IMR-90 (cell line): ENCODE results near the gene MLEC. TPM values are rescaled to one million over a fixed set of nuclear protein-coding genes. Genes with fewer than 3 reads are reported as not detected.

Experiments used
- ATAC-seq: fragments of 200-7000 bp; cut with Tn5 transposase; 2 replicates; pipeline ENCODE4 v1.9.1; 2020; ENCODE audit warnings: low read depth, mild to moderate bottlenecking, moderate library complexity
- BruUV-seq: library from RNA; stranded (reverse); fragments of 400-500 nt; replicated peaks from 2 replicates; lab custom pipeline; 2021; lab: Mats Ljungman, UMichigan
- CTCF ChIA-PET: fragments of 300-600 bp; formaldehyde crosslinking; extraction: SDS; loops from one replicate; lab custom pipeline; 2021; ENCODE audit warnings: antibody characterized with exemption; lab: Yijun Ruan, JAX
- POLR2A ChIA-PET: fragments of 300-600 bp; sonication (Branson Sonifier 250); formaldehyde crosslinking; loops from one replicate; lab custom pipeline; 2022; ENCODE audit warnings: antibody characterized with exemption; ENCODE audit not compliant: unreplicated experiment; lab: Charles Lee
- DNase-seq: peaks from one replicate; pipeline ENCODE4 v3.0.0; 2013
- H2AFZ ChIP-seq: replicated peaks from 2 replicates; pipeline ENCODE3; 2013; ENCODE audit warnings: low read length, mild to moderate bottlenecking; ENCODE audit not compliant: poor library complexity
- H2AK5ac ChIP-seq: 2 replicates; pipeline ENCODE4 v1.6.1; 2013; ENCODE audit warnings: low read depth, low read length, inconsistent platforms
- H2AK9ac ChIP-seq: replicated peaks from 2 replicates; pipeline ENCODE3; 2013; ENCODE audit warnings: mild to moderate bottlenecking, low read depth, low read length, moderate library complexity; ENCODE audit not compliant: poor library complexity
- H2BK120ac ChIP-seq: 2 replicates; pipeline ENCODE4 v1.6.1; 2013; ENCODE audit warnings: low read depth, low read length, inconsistent platforms
- H2BK15ac ChIP-seq: 3 replicates; pipeline ENCODE4 v1.6.1; 2013; ENCODE audit warnings: low read depth, low read length, inconsistent platforms
- H2BK20ac ChIP-seq: 2 replicates; pipeline ENCODE4 v1.6.1; 2013; ENCODE audit warnings: low read depth, mild to moderate bottlenecking, inconsistent platforms, low read length, moderate library complexity
- H2BK5ac ChIP-seq: 2 replicates; pipeline ENCODE4 v1.6.1; 2013; ENCODE audit warnings: mild to moderate bottlenecking, low read depth, low read length, inconsistent platforms; ENCODE audit not compliant: poor library complexity, severe bottlenecking
- H3K14ac ChIP-seq: replicated peaks from 2 replicates; pipeline ENCODE4 v1.6.1; 2013; ENCODE audit warnings: low read depth, low read length, inconsistent platforms
- H3K18ac ChIP-seq: 2 replicates; pipeline ENCODE4 v1.6.1; 2013; ENCODE audit warnings: low read depth, low read length, control low read depth
- H3K23ac ChIP-seq: 2 replicates; pipeline ENCODE4 v1.6.1; 2013; ENCODE audit warnings: low read depth, low read length, inconsistent platforms
- H3K27ac ChIP-seq: 2 replicates; pipeline ENCODE4 v1.5.1; 2013; ENCODE audit warnings: mild to moderate bottlenecking, control low read depth, low read length; ENCODE audit not compliant: insufficient read depth
- H3K27me3 ChIP-seq: 2 replicates; pipeline ENCODE4 v1.6.1; 2013; ENCODE audit warnings: low read length; ENCODE audit not compliant: control insufficient read depth, insufficient read depth
- H3K36me3 ChIP-seq: 2 replicates; pipeline ENCODE4 v1.6.1; 2013; ENCODE audit warnings: low read length, mixed read lengths; ENCODE audit not compliant: control insufficient read depth, insufficient read depth
- H3K4ac ChIP-seq: 2 replicates; pipeline ENCODE4 v1.6.1; 2013; ENCODE audit warnings: low read depth, low read length, inconsistent platforms
- H3K4me1 ChIP-seq: 2 replicates; pipeline ENCODE4 v1.6.1; 2013; ENCODE audit warnings: low read length, mixed read lengths; ENCODE audit not compliant: control insufficient read depth, insufficient read depth
- H3K4me2 ChIP-seq: 2 replicates; pipeline ENCODE4 v1.6.1; 2013; ENCODE audit warnings: low read depth, mild to moderate bottlenecking, control low read depth, low read length, moderate library complexity
- H3K4me3 ChIP-seq: 2 replicates; pipeline ENCODE4 v1.5.1; 2013; ENCODE audit warnings: low read depth, mild to moderate bottlenecking, control low read depth, low read length, moderate library complexity; ENCODE audit not compliant: insufficient read depth
- H3K56ac ChIP-seq: 2 replicates; pipeline ENCODE4 v1.6.1; 2013; ENCODE audit warnings: low read length, inconsistent platforms; ENCODE audit not compliant: insufficient read depth; ENCODE audit errors: extremely low read depth
- H3K79me1 ChIP-seq, 2 experiments: 2 replicates each; pipeline ENCODE4 v1.6.1; 2013; ENCODE audit warnings: low read length in 2 of 2, inconsistent platforms in 1 of 2, low read depth in 1 of 2
- H3K9ac ChIP-seq: 2 replicates; pipeline ENCODE4 v1.6.1; 2013; ENCODE audit warnings: low read depth, low read length, control low read depth
- H3K9me1 ChIP-seq: 2 replicates; pipeline ENCODE4 v1.6.1; 2013; ENCODE audit warnings: low read length, inconsistent platforms; ENCODE audit not compliant: insufficient read depth
- H3K9me3 ChIP-seq: 2 replicates; pipeline ENCODE4 v1.6.1; 2013; ENCODE audit warnings: low read length; ENCODE audit not compliant: control insufficient read depth, insufficient read depth
- H4K20me1 ChIP-seq: 2 replicates; pipeline ENCODE4 v1.6.1; 2013; ENCODE audit warnings: low read length, inconsistent platforms; ENCODE audit not compliant: insufficient read depth
- H4K5ac ChIP-seq: 2 replicates; pipeline ENCODE4 v1.6.1; 2013; ENCODE audit warnings: mild to moderate bottlenecking, low read depth, low read length, control low read depth
- H4K8ac ChIP-seq, 2 experiments: 2 replicates each; pipeline ENCODE4 v1.6.1; 2013; ENCODE audit warnings: low read depth in 2 of 2, low read length in 2 of 2, control low read depth in 1 of 2, inconsistent platforms in 1 of 2
- H4K91ac ChIP-seq: 2 replicates; pipeline ENCODE4 v1.6.1; 2013; ENCODE audit warnings: low read depth, low read length, inconsistent platforms; ENCODE audit not compliant: insufficient read depth
- BHLHE40 ChIP-seq: fragments of 150-350 bp; IDR thresholded peaks from 2 replicates; pipeline ENCODE4 v1.6.1; 2016; ENCODE audit warnings: mild to moderate bottlenecking, low read depth, low read length
- CEBPB ChIP-seq: IDR thresholded peaks from 2 replicates; pipeline ENCODE4 v1.6.1; 2012; ENCODE audit warnings: low read depth, low read length, improper control_type of control experiment
- CHD1 ChIP-seq: IDR thresholded peaks from 2 replicates; pipeline ENCODE4 v1.6.1; 2012; ENCODE audit warnings: low read depth, low read length, improper control_type of control experiment
- CTCF ChIP-seq: conservative IDR thresholded peaks from 2 replicates; pipeline ENCODE4 v1.5.1; 2012; ENCODE audit warnings: mild to moderate bottlenecking, low read depth, low read length, improper control_type of control experiment
- ELK1 ChIP-seq: fragments of 150-350 bp; IDR thresholded peaks from 2 replicates; pipeline ENCODE4 v1.6.1; 2016; ENCODE audit warnings: low read depth, mild to moderate bottlenecking, low read length, moderate library complexity, borderline replicate concordance
- FOS ChIP-seq: fragments of 150-350 bp; IDR thresholded peaks from 2 replicates; pipeline ENCODE4 v1.6.1; 2016; ENCODE audit warnings: low read depth, low read length
- MAFK ChIP-seq: IDR thresholded peaks from 2 replicates; pipeline ENCODE4 v1.6.1; 2012; ENCODE audit warnings: low read depth, low read length, improper control_type of control experiment
- MAZ ChIP-seq: IDR thresholded peaks from 2 replicates; pipeline ENCODE4 v1.6.1; 2012; ENCODE audit warnings: low read depth, mild to moderate bottlenecking, low read length, improper control_type of control experiment, moderate library complexity, borderline replicate concordance
- MXI1 ChIP-seq: IDR thresholded peaks from 2 replicates; pipeline ENCODE4 v1.6.1; 2012; ENCODE audit warnings: low read depth, mild to moderate bottlenecking, low read length, moderate library complexity, borderline replicate concordance
- NFE2L2 ChIP-seq: fragments of 150-350 bp; IDR thresholded peaks from 2 replicates; pipeline ENCODE4 v1.6.1; 2016; ENCODE audit warnings: low read depth, mild to moderate bottlenecking, low read length
- POLR2A ChIP-seq: IDR thresholded peaks from 2 replicates; pipeline ENCODE4 v1.6.1; 2012; ENCODE audit warnings: mild to moderate bottlenecking, low read depth, low read length
- RAD21 ChIP-seq: IDR thresholded peaks from 2 replicates; pipeline ENCODE4 v1.6.1; 2012; ENCODE audit warnings: low read length, improper control_type of control experiment
- RCOR1 ChIP-seq: IDR thresholded peaks from 2 replicates; pipeline ENCODE4 v1.6.1; 2012; ENCODE audit warnings: mild to moderate bottlenecking, low read length, improper control_type of control experiment; ENCODE audit not compliant: insufficient replicate concordance
- RFX5 ChIP-seq: IDR thresholded peaks from 2 replicates; pipeline ENCODE4 v1.8.0; 2012; ENCODE audit warnings: low read depth, mild to moderate bottlenecking, low read length, moderate library complexity
- SMC3 ChIP-seq: fragments of 150-350 bp; IDR thresholded peaks from 2 replicates; pipeline ENCODE4 v1.6.1; 2016; ENCODE audit warnings: low read depth, mild to moderate bottlenecking, antibody characterized with exemption, low read length, moderate library complexity
- USF2 ChIP-seq: fragments of 150-350 bp; IDR thresholded peaks from 2 replicates; pipeline ENCODE4 v1.6.1; 2017; ENCODE audit warnings: mild to moderate bottlenecking, antibody characterized with exemption, low read length, low read depth
- WGBS, 2 experiments: methylation state at CpG; one replicate each; pipeline versions ENCODE4 v1.1.5 to v1.1.7; 2013; ENCODE audit warnings: missing lambda C conversion rate in 2 of 2; ENCODE audit not compliant: insufficient read length in 1 of 2; ENCODE audit errors: extremely low coverage in 2 of 2; 5-methylcytosine and 5-hydroxymethylcytosine counted together
- dilution Hi-C: fragments of 300-500 bp; cut with HindIII; formaldehyde crosslinking; loops from one replicate; pipeline ENCODE4 v1.14.3; 2018; ENCODE audit warnings: low sequenced_read_pairs; ENCODE audit not compliant: unreplicated experiment
- in situ Hi-C: fragments of 300-500 bp; cut with MboI; formaldehyde crosslinking; loops from 3 replicates; pipeline ENCODE4 v1.14.3; 2019; ENCODE audit warnings: low sequenced_read_pairs, inconsistent platforms, mixed read lengths
- intact Hi-C: fragments of 100-400 bp; cut with micrococcal nuclease; formaldehyde crosslinking; loops from 2 replicates; pipeline ENCODE4 v1.10.0; 2022
- polyA plus RNA-seq, 3 experiments: library from polyadenylated mRNA; depleted of rRNA; stranded (reverse); fragments of >200 nt; gene quantifications; 2 replicates each; pipeline ENCODE4 v1.2.3, GENCODE V29; 2012; ENCODE audit warnings: low replicate concordance in 1 of 3
- total RNA-seq: library from RNA; depleted of rRNA; stranded (reverse); fragments of >200 nt; gene quantifications from 2 replicates; pipeline ENCODE4 v1.2.3, GENCODE V29; 2012

The MLEC gene
- total and polyA plus RNA-seq, 2 of the 4 experiments (the other 2 are of a cell fraction): 44.1 to 137 TPM

GRCh38 chr12:120685522-120685921, 1.4 kb upstream of the MLEC start:
- ATAC-seq: no peak

More at GRCh38 chr12:120685522-120685921, 1.4 kb upstream of the MLEC start:
- Histone ChIP-seq H3K18ac (no peak overlapping the region), H2BK5ac (no peak overlapping the region), H3K9me3 (no peaks in the 10 kb centered on the region), H3K79me1 (peaks cover 11 to 32% of the 10 kb centered on the region in 2 experiments; a peak in 3 of 4 replicates), H3K4me1 (peaks cover 8% of the 10 kb centered on the region), H4K8ac (no peak overlapping the region; a peak in 1 of 4 replicates), H2AFZ (no peak overlapping the region), H2BK15ac (no peak overlapping the region), H4K5ac (no peak overlapping the region), H3K27ac (no peak overlapping the region), H4K20me1 (peaks cover 31% of the 10 kb centered on the region), H3K4me3 (no peak overlapping the region), H2AK5ac (no peak overlapping the region), H3K4ac (no peak overlapping the region), H3K9ac (no peak overlapping the region), H3K36me3 (no peaks in the 10 kb centered on the region), H3K56ac (no peak overlapping the region), H3K14ac (no peak overlapping the region), H3K9me1 (peaks cover 11% of the 10 kb centered on the region), H3K4me2 (no peak overlapping the region), H2BK120ac (no peak overlapping the region), H3K23ac (no peak overlapping the region), H2BK20ac (no peak overlapping the region), H4K91ac (no peak overlapping the region), H2AK9ac (no peak overlapping the region), H3K27me3 (no peaks in the 10 kb centered on the region; the same call in 1 of the 2 replicates)
- ChIA-PET POLR2A (no interaction called here), CTCF (no interaction called here)
- intact Hi-C loops: no loop called here
- dilution Hi-C loops: no loop called here
- in situ Hi-C loops: no loop called here
- DNase-seq: no peak
- no TSS peak for BruUV-seq
- no peak for TF ChIP-seq FOS
- TF ChIP-seq CEBPB: no peak
- no peak for TF ChIP-seq CTCF
- TF ChIP-seq CHD1: no peak
- TF ChIP-seq MXI1: no peak
- no peak for TF ChIP-seq BHLHE40
- TF ChIP-seq RCOR1: no peak
- no peak for TF ChIP-seq POLR2A
- no peak for TF ChIP-seq NFE2L2
- TF ChIP-seq SMC3: no peak
- no peak for TF ChIP-seq ELK1
- no peak for TF ChIP-seq MAZ
- TF ChIP-seq USF2: no peak
- no peak for TF ChIP-seq RFX5
- TF ChIP-seq RAD21: no peak
- TF ChIP-seq MAFK: no peak
- WGBS, 2 experiments: no CpG with 5 or more reads among the region's 3 CpGs
